ENCODE results near the gene COX20. TPM values are rescaled to one million over a fixed set of nuclear protein-coding genes. Genes with fewer than 3 reads are reported as not detected.

Gene COX20
- total and polyA plus RNA-seq, 11 donors = 43.5 to 122 (median 59.8) TPM

- TF ChIP-seq POLR2A (IDR thresholded peaks at IDR 0.05) = no peak
- no peak for TF ChIP-seq CTCF (IDR thresholded peaks at IDR 0.05)
- Histone ChIP-seq H3K4me1 (peaks cover 3 to 60% (median 27%) of the 10 kb centered on the region in 12 donors), H3K4me3 (peak overlapping the region in 11 of 12 donors; percentile 54 to 86 (median 78)), H3K9me3 (no peaks in the 10 kb centered on the region), H3K27me3 (no peaks in the 10 kb centered on the region), H3K36me3 (peaks cover 0 to 39% (median 22%) of the 10 kb centered on the region in 9 donors), H3K27ac (peak overlapping the region in 11 of 12 donors; percentile 97 to 100 (median 99))
- intact Hi-C loops (cut with DNase I) = loop anchor here in 8 of 10 donors (5.0 to 10.0 kb wide), 4 partner anchors 138 to 1582 kb away; partner anchors contain the start of genes CEP170 (in 1 of the 8), DESI2 (in 1 of the 8) and SDCCAG8 (in 1 of the 8)
- WGBS, 4 donors = 22 to 26% (median 25%) methylated on average over 3 of the region's 3 CpGs
- ATAC-seq (no peak), DNase-seq (no peak)
Observed at GRCh38 chr1:244836584-244836983, 1.1 kb downstream of the COX20 start.

GRCh38 chr1:244837597-244838258 lies 2.3 kb downstream of the COX20 start:
- Histone ChIP-seq H3K4me1 (peaks cover 3 to 64% (median 30%) of the 10 kb centered on the region in 12 donors), H3K27me3 (no peaks in the 10 kb centered on the region), H3K36me3 (peaks cover 0 to 51% (median 34%) of the 10 kb centered on the region in 9 donors), H3K4me3 (peak overlapping the region in 2 of 12 donors; percentile 78 to 81), H3K27ac (peak overlapping the region in 5 of 12 donors; percentile 13 to 99 (median 97)), H3K9me3 (no peaks in the 10 kb centered on the region)
- 63 to 72% (median 66%) methylated on average over 5 of the region's 5 CpGs for WGBS, 4 donors
- no peak for ATAC-seq
- intact Hi-C loops (cut with DNase I) = loop anchor here in 8 of 10 donors (5.0 to 10.0 kb wide), 4 partner anchors 137 to 1583 kb away; partner anchors contain the start of genes CEP170 (in 1 of the 8), DESI2 (in 1 of the 8) and SDCCAG8 (in 1 of the 8)
- no peak for DNase-seq
- TF ChIP-seq CTCF (IDR thresholded peaks at IDR 0.05) (no peak), POLR2A (IDR thresholded peaks at IDR 0.05) (no peak)

GRCh38 chr1:244839656-244840055 lies 4.2 kb downstream of the COX20 start:
- Histone ChIP-seq H3K36me3 (peaks cover 0 to 70% (median 53%) of the 10 kb centered on the region in 9 donors), H3K4me1 (peaks cover 0 to 60% (median 29%) of the 10 kb centered on the region in 12 donors), H3K27ac (peak overlapping the region in 1 of 12 donors; percentile 48), H3K4me3 (no peak overlapping the region), H3K9me3 (no peaks in the 10 kb centered on the region), H3K27me3 (no peaks in the 10 kb centered on the region)
- no peak for ATAC-seq
- no peak for DNase-seq
- TF ChIP-seq POLR2A (IDR thresholded peaks at IDR 0.05) = no peak
- WGBS, 4 donors = 52 to 63% (median 59%) methylated on average over 2 of the region's 2 CpGs
- intact Hi-C loops (cut with DNase I) = loop anchor here in 8 of 10 donors (2.0 to 10.0 kb wide), 5 partner anchors 17 to 1585 kb away; partner anchors contain the start of genes CEP170 (in 1 of the 8), DESI2 (in 1 of the 8) and SDCCAG8 (in 1 of the 8)

- Histone ChIP-seq H3K4me3 (no peak overlapping the region), H3K27ac (peak overlapping the region in 3 of 12 donors; percentile 4 to 48 (median 21)), H3K27me3 (no peaks in the 10 kb centered on the region), H3K9me3 (no peaks in the 10 kb centered on the region), H3K36me3 (peaks cover 0 to 76% (median 60%) of the 10 kb centered on the region in 9 donors), H3K4me1 (peaks cover 0 to 60% (median 29%) of the 10 kb centered on the region in 12 donors)
- no peak for DNase-seq
- 49 to 60% (median 52%) methylated on average over 5 of the region's 5 CpGs for WGBS, 4 donors
- no peak for TF ChIP-seq CTCF (IDR thresholded peaks at IDR 0.05)
- no peak for TF ChIP-seq POLR2A (IDR thresholded peaks at IDR 0.05)
- intact Hi-C loops (cut with DNase I) = loop anchor here in 2 of 10 donors (2.0 kb wide), 1 partner anchor 16 kb away; no protein-coding TSS in a partner anchor
- ATAC-seq = no peak
Observed at GRCh38 chr1:244840219-244840794, 4.8 kb downstream of the COX20 start.
